ENCODE data around the gene FARSB.

FARSB gene

DNA sequence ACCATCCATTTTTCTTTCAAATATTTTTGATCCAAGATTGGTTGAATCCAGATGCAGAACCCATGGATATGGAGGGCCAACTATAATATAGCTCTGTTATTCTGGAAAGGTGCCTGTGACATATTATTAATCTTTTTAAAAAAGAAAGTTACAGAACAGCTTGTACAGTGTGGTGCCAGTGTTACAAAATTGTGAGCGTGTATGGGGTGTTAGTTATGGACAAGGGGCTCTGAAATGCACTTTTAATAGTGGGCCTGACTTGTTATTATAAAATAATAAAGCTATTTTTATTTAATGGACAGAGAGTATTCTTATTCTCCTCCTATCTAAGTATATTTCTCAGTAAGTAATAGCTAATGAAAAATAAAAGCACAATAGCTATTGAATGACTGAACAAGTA is 111.2 kb downstream of the FARSB start:
- CTCF ChIA-PET, result interaction anchor here (0.6 kb wide), 1 partner anchor 9 kb away, joined by 3 read pairs; no protein-coding TSS in a partner anchor

DNA sequence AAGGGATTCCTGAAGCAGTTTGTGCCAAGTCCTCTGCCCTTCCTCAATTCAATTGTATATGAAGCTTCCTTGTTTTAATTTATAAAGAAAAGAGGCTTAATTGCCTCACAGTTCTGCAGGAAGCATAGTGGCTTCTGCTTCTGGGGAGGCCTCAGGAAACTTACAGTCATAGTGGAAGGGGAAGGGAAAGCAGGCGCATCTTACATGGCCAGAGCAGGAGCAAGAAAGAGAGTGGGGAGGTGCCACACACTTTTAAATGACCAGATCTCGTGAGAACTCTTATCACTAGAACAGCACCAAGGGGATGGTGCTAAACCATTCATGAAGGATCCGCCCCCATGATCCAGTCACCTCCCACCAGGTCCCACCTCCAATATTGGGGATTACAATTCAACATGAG is 117.4 kb downstream of the FARSB start:
- H3K27me3 Mint-ChIP-seq, result peaks cover 3% of the 10 kb centered on the region
- no peaks in the 10 kb centered on the region for H3K4me1 Mint-ChIP-seq
- CTCF ChIA-PET, result no interaction called here
- no peak overlapping the region for H3K4me3 Mint-ChIP-seq
- no peak for DNase-seq
- no peak overlapping the region for H3K27ac Mint-ChIP-seq
- H3K36me3 Mint-ChIP-seq, result no peaks in the 10 kb centered on the region
- no peaks in the 10 kb centered on the region for H3K9me3 Mint-ChIP-seq

More for the DNA sequence above, 111.2 kb downstream of the FARSB start:
- Mint-ChIP-seq H3K27ac (no peak overlapping the region), H3K36me3 (no peaks in the 10 kb centered on the region), H3K9me3 (no peaks in the 10 kb centered on the region), H3K4me1 (no peaks in the 10 kb centered on the region), H3K4me3 (no peak overlapping the region), H3K27me3 (no peaks in the 10 kb centered on the region)
- DNase-seq, result no peak

DNA sequence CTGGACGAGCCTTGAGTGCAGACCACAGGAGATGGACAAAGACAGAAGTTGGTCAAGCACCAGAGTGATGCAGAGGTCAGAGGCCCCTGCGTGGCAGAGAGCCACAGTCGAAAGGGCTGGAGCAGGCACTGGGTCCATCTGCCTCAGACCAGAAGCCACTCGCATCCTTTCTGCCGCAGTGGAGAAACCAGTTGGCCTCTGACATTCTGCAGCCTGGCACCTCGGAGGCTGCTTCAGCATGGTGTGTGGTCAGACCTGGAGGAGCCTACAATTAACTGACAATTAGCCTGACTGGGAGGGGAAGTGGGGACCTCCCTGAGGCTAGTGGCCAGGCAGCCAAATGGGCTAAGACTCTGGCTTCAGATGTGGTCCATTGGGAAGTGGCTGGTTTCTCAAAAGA is 120.4 kb downstream of the FARSB start:
- Mint-ChIP-seq H3K9me3 (no peaks in the 10 kb centered on the region), H3K36me3 (no peaks in the 10 kb centered on the region), H3K27me3 (peaks cover 9% of the 10 kb centered on the region), H3K4me3 (no peak overlapping the region), H3K27ac (no peak overlapping the region), H3K4me1 (no peaks in the 10 kb centered on the region)
- DNase-seq, result no peak
- CTCF ChIA-PET, result no interaction called here

DNA sequence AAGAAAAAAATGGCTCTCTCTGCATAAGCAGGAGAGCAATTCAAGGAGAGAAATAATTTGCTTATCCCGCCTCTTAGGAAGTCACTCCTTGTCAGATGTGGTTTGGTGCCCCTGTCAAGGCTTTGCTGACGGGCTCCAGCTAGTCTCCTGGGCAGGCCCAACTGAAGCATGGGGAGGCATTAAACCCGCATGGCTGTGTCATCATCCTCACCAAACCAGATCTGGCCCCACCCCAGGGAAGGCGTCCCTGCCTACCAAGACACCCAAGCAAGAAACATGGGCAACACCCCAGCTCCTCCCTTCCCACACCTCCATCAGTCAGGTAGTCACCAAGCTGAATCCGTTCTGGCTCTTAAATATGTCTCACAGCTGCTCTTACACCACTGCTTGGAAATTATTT is 123.6 kb downstream of the FARSB start:
- Mint-ChIP-seq H3K27ac (no peak overlapping the region), H3K27me3 (peaks cover 6% of the 10 kb centered on the region), H3K9me3 (no peaks in the 10 kb centered on the region), H3K36me3 (no peaks in the 10 kb centered on the region), H3K4me3 (no peak overlapping the region), H3K4me1 (no peaks in the 10 kb centered on the region)
- CTCF ChIA-PET, result no interaction called here
- no peak for DNase-seq

DNA sequence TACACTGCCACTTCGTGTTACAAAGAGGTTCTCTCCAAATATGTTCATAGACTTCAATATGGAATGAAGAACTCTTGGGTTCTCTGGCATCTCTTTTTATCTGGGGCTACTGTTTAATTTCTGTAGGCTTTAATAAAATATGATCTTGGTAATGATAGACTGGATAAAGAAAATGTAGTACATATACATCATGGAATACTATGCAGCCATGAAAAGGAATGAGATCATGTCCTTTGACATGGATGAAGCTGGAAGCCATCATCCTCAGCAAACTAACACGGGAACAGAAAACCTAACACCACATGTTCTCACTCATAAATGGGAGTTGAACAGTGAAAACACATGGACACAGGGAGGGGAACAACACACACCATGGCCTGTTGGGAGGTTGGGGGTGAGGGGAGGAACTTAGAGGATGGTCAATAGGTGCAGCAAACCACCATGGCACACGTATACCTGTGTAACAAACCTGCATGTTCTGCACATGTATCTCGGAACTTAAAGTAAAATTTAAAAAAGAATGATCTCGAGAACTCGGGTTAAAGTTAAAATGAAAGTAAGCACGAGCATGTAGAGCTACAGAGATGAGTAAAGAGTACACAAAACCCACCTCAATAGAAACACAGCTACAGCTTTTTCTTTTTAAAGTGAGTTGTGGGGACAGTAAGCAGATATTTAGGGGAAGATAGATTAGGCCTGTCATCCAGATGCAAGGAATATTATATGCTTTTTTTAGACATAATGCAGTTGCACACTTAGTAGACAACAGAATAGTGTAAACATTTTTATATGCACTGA is 129.2 kb downstream of the FARSB start:
- H3K4me3 Mint-ChIP-seq, result no peak overlapping the region
- H3K9me3 Mint-ChIP-seq, result no peaks in the 10 kb centered on the region
- no peak for DNase-seq
- H3K27me3 Mint-ChIP-seq, result no peaks in the 10 kb centered on the region
- H3K27ac Mint-ChIP-seq, result no peak overlapping the region
- no peaks in the 10 kb centered on the region for H3K36me3 Mint-ChIP-seq
- no peaks in the 10 kb centered on the region for H3K4me1 Mint-ChIP-seq
- CTCF ChIA-PET, result no interaction called here

DNA sequence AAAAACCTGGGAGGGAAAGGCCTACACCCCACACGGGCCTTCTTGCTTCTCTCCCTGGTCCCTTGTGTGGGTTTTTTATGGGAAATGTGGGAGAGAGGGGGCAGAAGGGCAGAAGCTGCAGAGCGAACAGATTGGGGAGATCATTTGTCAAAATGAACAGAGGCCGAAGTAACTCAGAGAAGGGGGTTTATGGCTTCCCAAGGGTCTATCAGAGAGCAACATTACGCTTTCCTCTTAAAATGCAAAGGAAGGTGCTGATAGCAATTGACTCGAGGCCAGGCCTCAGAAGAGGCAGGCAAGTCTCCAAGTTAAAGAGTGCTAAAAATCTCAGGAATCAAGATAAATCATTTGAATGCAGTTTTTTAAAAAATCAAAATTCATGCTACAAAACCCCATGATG is 130.1 kb downstream of the FARSB start:
- CTCF ChIA-PET, result no interaction called here

DNA sequence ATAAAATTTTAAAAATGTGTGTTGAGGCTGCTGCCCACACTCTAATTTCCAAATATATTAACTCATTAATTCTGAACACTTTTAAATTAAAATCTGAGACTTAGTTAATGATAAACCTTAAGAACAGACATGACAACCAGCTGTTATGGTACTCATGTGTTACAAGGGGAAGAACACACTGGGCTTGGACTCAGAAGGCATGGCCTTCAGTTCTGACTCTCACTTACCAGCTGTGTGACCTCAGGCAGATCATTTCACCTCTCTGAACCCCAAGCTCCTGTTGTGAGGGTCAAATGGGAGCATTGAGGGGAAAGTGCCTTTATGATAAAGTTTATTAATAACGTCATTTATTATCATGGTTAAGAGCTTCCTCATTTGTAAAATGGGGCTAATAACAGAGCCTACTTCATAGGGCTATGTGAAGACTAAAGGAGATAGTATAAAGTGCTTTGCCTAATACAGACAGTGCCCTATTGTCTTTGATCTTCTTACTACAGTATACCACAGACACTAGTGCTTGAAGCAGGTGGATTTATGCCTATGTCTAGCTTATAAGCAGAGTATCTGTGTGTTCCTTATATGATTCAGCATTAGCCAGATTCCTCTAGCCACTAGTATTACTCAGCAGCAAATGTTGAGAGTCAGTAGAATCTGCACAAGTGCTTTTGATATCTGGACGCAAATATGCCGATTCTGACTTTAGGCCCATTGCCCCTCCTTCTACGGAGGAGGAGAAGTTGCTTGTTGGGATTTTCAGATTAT is 131.9 kb downstream of the FARSB start:
- CTCF ChIA-PET, result interaction anchor here (1.1 kb wide), 1 partner anchor 78 kb away, joined by 3 read pairs; no protein-coding TSS in a partner anchor
- no peaks in the 10 kb centered on the region for H3K36me3 Mint-ChIP-seq
- no peak overlapping the region for H3K27ac Mint-ChIP-seq
- H3K27me3 Mint-ChIP-seq, result no peaks in the 10 kb centered on the region
- no peaks in the 10 kb centered on the region for H3K4me1 Mint-ChIP-seq
- H3K4me3 Mint-ChIP-seq, result no peak overlapping the region
- DNase-seq, result no peak
- H3K9me3 Mint-ChIP-seq, result no peaks in the 10 kb centered on the region

More for the DNA sequence above, 130.1 kb downstream of the FARSB start:
- no peak for DNase-seq
- H3K4me3 Mint-ChIP-seq, result no peak overlapping the region
- H3K36me3 Mint-ChIP-seq, result no peaks in the 10 kb centered on the region
- H3K27me3 Mint-ChIP-seq, result no peaks in the 10 kb centered on the region
- H3K4me1 Mint-ChIP-seq, result no peaks in the 10 kb centered on the region
- no peaks in the 10 kb centered on the region for H3K9me3 Mint-ChIP-seq
- no peak overlapping the region for H3K27ac Mint-ChIP-seq

DNA sequence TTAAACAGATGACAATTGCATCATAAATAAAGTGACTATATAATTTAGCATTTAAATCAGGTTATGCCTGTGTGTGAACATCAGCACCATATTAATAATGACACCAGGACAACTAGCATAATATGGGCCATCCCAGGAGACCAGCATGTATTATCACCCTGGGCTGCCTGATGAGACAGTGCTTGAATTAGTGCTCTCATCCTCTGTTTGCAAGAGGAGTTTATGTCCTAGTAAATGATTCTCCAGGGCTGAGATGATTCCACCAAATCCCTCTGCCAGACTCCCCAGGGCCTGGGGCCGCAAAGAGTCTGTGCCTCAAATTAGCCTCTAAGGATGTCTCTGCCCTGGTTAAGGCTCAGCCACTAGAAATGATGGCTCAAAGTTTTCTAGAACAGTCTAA is 133.8 kb downstream of the FARSB start:
- H3K9me3 Mint-ChIP-seq, result no peaks in the 10 kb centered on the region
- H3K27ac Mint-ChIP-seq, result no peak overlapping the region
- peaks cover 4% of the 10 kb centered on the region for H3K27me3 Mint-ChIP-seq
- H3K36me3 Mint-ChIP-seq, result no peaks in the 10 kb centered on the region
- DNase-seq, result no peak
- CTCF ChIA-PET, result no interaction called here
- H3K4me1 Mint-ChIP-seq, result no peaks in the 10 kb centered on the region
- no peak overlapping the region for H3K4me3 Mint-ChIP-seq

DNA sequence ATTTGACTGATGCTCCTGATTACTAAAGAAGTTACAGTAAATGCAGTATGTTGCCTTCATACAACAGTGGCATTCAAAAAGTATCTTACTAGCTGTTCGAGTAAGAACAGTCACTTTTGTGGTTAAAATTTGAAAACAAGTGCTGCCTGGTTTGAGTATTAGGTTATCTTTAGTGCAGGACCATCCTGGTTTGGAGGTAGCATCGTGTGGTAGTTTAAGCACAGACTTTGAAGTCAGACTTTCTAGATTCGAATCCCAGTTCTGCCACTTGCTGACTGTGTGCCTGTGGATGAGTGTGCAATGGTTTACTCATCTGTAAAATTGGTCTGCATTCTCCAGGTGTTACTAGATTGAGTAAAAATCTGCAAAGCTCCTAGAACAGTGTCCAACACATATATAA is 134.8 kb downstream of the FARSB start:
- no peak for DNase-seq
- H3K36me3 Mint-ChIP-seq, result no peaks in the 10 kb centered on the region
- peaks cover 6% of the 10 kb centered on the region for H3K27me3 Mint-ChIP-seq
- H3K9me3 Mint-ChIP-seq, result no peaks in the 10 kb centered on the region
- CTCF ChIA-PET, result no interaction called here
- H3K4me1 Mint-ChIP-seq, result no peaks in the 10 kb centered on the region
- no peak overlapping the region for H3K27ac Mint-ChIP-seq
- H3K4me3 Mint-ChIP-seq, result no peak overlapping the region

Data from activated naive CD4-positive, alpha-beta T cell treated with anti-CD3 and anti-CD28 coated beads, Interleukin-2, amount 10 ng/mL, durations not matched to agents 7 days and 5 days (primary cell).